GM18526 (cell line): ENCODE results near the gene GUCA2A.

Experiments used
- POLR2A ChIP-seq: IDR thresholded peaks from 3 replicates; pipeline ENCODE4 v1.6.1; 2011; ENCODE audit not compliant: insufficient read length; ENCODE audit errors: extremely low read depth

The GUCA2A gene, protein sequence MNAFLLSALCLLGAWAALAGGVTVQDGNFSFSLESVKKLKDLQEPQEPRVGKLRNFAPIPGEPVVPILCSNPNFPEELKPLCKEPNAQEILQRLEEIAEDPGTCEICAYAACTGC

DNA sequence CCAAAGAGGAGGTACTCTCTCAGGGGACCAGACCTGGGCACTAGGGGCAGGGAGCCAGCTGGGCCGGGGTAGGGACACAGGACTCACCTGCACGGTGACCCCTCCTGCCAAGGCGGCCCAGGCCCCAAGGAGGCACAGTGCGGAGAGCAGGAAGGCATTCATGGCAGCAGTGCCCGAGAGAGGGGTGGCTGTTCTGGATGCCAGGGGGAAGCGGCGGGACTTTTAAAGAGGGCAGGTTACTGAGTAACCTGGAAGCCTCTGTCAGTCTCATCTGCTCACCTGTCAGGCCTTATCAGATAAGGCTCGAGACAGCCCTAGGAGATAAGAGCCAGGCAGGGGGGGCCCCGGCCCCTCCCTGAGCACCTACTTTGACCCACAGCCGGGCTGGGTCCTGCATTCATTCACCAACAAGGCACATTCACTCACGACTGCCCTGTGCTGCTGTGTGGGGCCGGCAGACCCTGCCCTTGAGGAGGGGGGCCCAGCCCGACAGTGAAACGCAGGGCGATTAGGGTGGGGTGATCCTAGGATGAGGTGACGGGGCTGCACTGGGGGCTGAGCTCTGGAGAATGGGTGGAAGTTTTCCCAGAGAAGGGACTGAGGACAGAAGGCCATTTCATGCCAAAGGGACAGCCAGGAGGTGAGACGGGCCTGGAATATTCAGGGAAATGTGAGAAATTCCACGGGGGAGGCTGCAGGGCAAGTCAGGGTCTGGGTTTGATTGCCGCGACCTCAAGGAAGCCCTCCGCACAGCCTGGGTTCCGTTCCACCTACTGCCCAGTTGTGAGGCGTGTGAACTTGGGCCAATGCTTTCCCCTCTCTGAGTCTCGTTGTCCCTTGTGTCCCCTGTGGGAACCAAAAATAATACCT lies at the start of gene GUCA2A:
Gene GUCA2A, minus strand, starts transcription at position 195 of the 870 bp plus-strand sequence. Its CDS starts 33 bp downstream, at position 162.
- no peak for TF ChIP-seq POLR2A

DNA sequence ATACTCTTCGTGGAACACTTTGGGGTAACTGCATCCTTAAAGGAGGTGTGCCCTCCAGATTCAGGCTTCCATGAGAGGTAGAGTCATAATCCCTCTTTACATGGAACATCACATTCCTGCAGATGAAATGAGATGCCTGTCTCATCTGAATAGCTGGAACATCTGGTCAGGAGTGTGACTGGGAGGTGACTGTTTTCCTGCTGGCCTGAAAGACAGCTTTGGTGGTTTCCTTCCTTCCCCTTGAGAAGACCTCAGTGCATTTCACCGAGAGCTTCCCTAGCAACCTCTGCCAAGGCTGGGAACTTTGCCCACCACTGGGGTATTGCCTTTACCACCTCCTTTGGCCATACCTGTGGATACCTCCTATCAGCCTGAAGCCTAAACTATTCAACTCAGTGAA lies 46.7 kb upstream of the GUCA2A start:
- no peak for TF ChIP-seq POLR2A

DNA sequence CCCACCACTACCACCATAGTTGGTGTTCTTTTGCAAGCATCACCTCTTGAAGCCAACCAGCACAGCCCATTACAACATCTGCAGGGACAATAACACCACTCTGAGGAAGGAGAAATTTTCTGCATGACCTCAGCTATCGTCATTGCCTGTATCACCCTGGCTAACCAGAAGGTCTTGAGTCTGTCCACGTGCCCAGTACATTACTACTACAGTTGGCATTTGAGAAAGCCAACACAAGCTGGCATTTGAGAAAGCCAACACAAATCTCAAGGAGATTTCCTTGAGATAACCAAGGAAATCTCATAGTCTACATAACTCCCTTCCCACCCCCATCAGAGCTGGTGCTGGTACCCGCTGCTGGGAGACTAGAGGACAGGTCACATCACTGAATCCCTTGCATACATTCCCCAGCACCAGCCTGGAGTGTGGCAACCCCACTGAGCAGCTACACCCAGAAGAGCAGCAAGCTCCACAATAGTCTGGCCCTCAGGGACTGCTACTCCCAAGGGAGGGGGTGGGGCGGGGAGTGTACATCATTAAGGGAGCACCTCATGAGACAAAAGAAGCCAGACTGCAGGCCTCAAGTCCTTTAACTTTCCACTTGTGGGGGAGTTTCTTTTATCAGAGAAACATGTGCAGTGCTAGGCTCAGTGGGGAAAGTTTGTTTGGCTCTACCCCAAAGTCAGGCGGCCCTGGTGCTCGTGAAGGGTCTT lies 46.0 kb upstream of the GUCA2A start:
- TF ChIP-seq POLR2A = no peak

DNA sequence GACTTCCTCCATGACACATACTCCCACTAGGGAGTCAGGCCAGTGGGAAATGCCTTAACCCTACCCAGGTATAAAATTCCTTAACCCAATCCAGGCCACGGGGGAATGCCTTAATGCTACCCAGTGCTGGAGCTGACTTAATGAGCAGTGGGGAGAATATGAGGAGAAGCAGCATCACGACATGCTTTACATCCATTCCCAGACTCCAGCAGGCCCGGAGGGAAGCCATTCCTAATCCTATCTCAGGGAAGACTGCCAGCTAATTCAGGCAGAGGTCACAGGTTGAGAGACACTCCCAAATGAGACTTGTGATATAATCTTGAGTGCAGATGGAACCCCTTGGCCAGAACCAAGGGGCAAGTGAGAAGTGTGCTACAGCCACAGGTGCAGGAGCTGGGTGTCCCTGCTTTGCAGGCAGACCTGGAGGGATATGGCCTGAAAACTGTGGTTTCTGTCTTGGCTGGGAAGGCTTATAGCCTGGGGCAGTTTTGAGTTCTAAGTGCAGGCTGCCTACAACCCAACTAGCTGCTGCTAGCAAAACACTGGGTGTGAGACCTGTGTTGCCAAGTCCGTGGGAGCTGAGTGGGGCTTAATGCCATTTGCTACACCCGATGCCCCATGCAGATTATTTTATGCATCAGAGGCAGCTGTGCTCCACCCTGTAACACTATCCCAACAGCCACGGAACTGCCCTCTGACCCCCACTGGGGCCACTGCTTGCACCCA lies 45.1 kb upstream of the GUCA2A start:
- no peak for TF ChIP-seq POLR2A

DNA sequence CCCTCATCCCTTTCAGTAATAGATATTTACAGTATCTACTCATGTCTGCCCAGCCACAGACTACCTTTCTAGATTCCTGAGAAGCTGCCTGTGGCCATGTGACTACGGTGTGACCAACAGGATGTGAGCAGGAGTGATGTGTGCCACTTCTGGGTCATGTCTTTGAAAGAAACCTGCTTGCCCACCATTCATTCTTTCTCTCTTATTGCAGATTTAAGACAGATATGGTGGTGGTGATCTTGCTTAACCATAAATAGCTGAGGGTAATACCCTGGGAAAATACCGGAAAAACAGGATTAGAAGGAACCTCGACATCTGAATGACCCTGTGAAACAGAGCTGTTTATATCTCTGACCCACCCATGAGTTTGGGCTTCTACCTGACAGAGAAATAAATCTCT lies 41.6 kb upstream of the GUCA2A start:
- TF ChIP-seq POLR2A = no peak

DNA sequence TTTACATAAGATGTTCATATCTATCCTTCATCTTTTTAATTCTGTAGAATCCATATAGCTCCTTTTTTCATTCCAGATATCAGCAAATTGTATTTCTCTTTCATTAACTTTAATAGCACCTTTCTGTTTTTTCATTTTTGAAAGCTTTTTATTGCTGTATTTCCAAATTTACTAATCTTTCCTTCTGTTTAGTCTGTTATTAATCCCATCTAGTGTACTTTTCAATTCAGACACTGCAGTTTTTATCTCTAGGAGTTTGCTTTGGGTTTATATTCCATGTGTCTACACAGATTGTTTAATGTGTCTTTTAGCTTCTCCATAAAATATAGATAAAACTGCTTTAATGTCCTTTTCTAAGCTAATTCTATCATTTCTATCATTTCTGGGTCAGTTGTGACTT lies 37.4 kb upstream of the GUCA2A start:
- no peak for TF ChIP-seq POLR2A

DNA sequence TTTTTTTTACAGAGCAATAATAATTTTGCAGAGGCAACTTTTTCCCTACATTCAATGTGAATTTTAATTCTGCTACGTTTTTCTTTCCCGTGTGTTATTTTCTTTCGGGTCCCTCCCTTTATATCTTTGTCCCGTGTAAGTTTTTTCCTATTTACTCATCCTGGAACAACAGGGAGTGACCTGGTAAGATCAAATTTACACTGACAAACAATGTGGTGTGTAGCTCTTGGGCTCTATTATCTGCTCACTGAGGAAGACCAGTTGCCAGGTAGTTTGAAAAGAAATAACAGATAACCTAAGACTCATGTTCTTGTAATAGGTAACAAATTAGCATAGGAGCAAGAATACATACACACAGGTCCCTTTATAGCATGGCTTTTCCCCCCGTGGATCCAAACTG lies 33.7 kb upstream of the GUCA2A start:
- TF ChIP-seq POLR2A = no peak

DNA sequence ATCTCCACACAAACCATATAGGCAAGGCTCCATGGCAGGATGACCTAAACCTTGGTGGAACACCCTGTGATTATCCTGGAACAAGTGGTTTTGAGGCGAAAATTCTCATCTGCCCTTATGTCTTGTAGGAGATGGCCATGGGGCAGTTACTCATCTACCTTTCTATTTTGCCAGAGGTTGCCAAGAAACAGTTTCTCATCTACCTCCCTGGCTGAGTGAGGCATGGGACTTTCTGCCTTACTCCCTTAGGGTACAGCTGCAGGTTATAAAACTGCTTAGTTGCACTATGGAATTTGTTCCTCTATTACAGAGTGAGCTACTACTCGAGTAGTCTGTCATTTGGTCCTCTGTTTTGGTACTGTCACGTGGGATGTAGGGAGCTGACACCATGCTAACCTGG lies 31.3 kb upstream of the GUCA2A start:
- no peak for TF ChIP-seq POLR2A

GRCh38 chr1:42192106-42192505 lies 27.6 kb upstream of the GUCA2A start:
- TF ChIP-seq POLR2A = no peak

GRCh38 chr1:42191319-42191718 lies 26.8 kb upstream of the GUCA2A start:
- no peak for TF ChIP-seq POLR2A

DNA sequence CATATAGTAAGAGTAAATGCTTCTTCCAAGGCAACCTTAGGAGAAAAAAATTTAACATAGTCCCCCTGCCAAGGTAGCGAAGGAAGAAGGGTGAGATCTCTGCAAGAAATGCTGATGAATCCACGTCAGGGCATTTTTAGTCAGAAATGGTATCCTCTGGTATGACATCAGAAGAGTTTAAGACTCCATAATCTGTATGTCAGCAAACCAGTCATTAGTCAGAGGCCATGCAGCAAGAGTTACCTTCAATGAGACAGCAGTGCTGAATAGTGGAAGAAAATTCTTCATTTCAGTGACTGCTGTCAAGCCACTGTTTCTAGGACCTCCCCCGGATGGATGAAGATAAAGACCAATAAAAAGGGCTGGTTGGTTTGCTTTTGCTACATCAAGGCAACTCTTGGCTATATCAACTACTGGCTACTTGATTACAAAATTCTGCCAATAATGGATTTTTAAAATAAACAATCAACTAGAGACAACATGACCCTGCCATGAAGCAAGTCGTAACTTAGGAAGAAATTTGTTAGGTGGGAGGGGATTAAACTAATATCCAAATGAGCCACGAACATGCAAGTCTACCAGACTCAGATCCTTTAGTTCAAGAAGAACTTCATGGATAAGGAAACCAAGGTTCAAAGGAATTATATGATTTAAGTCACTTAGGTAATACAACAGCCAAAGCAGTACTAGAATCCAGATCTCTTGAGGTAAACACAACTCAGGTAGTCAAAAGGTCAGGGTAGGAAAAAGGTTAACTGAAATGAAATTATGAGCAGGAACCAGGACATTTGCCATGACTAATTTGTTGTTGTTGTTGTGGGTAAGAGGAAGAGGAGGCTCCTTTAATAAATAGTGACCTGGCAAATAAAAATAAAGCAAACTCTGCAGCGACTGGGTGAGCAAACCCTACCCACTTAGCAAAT lies 25.6 kb upstream of the GUCA2A start:
- TF ChIP-seq POLR2A = no peak

DNA sequence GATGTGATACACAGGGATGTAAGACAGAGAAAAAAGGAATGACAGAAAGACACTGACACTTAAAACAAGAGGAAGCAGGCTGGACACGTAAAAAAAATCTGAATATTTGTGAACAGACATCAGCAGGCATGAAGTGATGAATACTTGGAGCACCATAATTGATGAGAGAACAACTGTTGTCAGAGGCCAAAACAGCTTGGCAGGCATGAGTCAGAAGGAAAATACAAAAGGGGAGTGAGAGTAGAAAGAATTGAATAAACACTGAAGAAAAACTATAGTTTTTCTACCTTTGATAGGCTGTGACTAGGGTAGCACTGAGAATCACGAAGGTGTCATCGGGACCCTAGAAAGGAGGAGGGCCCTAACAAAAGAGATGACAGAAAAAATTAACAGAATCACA lies 21.6 kb upstream of the GUCA2A start:
- no peak for TF ChIP-seq POLR2A

- no peak for TF ChIP-seq POLR2A
Measured at GRCh38 chr1:42184616-42185015, 20.1 kb upstream of the GUCA2A start.

DNA sequence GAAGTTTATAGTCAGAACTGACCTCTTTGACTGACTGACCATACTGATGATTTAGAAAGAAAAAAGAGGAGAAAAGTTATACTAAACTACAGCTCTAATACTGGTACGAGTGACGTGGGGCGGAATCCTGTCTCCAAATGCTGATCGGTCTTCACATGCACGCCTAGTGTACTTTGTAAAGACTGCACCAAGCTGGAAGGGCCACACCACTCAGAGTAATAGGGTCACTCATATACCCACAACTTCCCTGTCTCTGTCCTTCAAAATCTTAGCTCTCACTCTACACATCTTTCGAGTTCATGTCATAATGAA lies 19.4 kb upstream of the GUCA2A start:
- TF ChIP-seq POLR2A = no peak
